ENCODE measurements around the gene NFXL1. TPM values are rescaled to one million over a fixed set of nuclear protein-coding genes. Genes with fewer than 3 reads are reported as not detected.

The NFXL1 gene
- total and polyA plus RNA-seq, 10 of the 15 experiments (the other 5 are each of a cell fraction or from before 2014, with no cell fraction given) = 8.1 to 16.5 (median 13.1) TPM

- no peaks in the 10 kb centered on the region for H4K20me1 ChIP-seq (ENCODE audit: control insufficient read depth, insufficient read depth)
- DNase-seq (ENCODE audit: low read depth, low spot score) (no peak), FAIRE-seq (no peak), ATAC-seq (no peak)
- TF ChIP-seq ZNF687 (IDR thresholded peaks at IDR 0.05) (no peak), ESRRA (IDR thresholded peaks at IDR 0.05; ENCODE audit: low read length) (no peak), POLR2AphosphoS5 (IDR thresholded peaks at IDR 0.05; ENCODE audit: low read length) (no peak), ZBTB40 (IDR thresholded peaks at IDR 0.05; ENCODE audit: borderline replicate concordance) (no peak), CBX5 (IDR thresholded peaks at IDR 0.05; ENCODE audit: low read depth) (no peak), EZH2 (IDR thresholded peaks at IDR 0.05; ENCODE audit: borderline replicate concordance, control insufficient read depth, low read depth, low read length) (no peak), SUZ12 (IDR thresholded peaks at IDR 0.05; ENCODE audit: unreplicated experiment) (no peak), SIN3A (IDR thresholded peaks at IDR 0.05; ENCODE audit: low read depth, low read length) (no peak), USF1 (IDR thresholded peaks at IDR 0.05; ENCODE audit: borderline replicate concordance, extremely low read length, insufficient read depth, low read depth, low read length) (no peak), NFYA (IDR thresholded peaks at IDR 0.05; ENCODE audit: borderline replicate concordance, low read depth, low read length) (no peak)
- peaks cover 27% of the 10 kb centered on the region for H3K4me1 ChIP-seq (ENCODE audit: control insufficient read depth, insufficient read depth, low read length)
- intact Hi-C loops (cut with micrococcal nuclease; ENCODE audit: unreplicated experiment) (loop anchor here (5.0 kb wide), 2 partner anchors 94 to 346 kb away; no protein-coding TSS in a partner anchor), in situ Hi-C loops (cut with MboI) (loop anchor here (5.0 kb wide), 1 partner anchor 151 kb away; no protein-coding TSS in a partner anchor)
- peak within 1 kb of the TSS; percentile 92 for H2AFZ ChIP-seq (ENCODE audit: control insufficient read depth, low read depth, low read length)
- H3K9ac ChIP-seq (ENCODE audit: control insufficient read depth, insufficient read depth, low read length) = peak within 1 kb of the TSS; percentile 47
- BruUV-seq (replicated peaks) = no TSS peak
- H3K27ac ChIP-seq (ENCODE audit: control insufficient read depth, insufficient read depth) = no peak within 1 kb of the TSS
- no peaks in the 10 kb centered on the region for H3K79me2 ChIP-seq (ENCODE audit: control insufficient read depth, insufficient read depth, low read length)
- POLR2A ChIA-PET = interaction anchor here (1.0 kb wide), 1 partner anchor 354 kb away, joined by 3 read pairs; no protein-coding TSS in a partner anchor
- CTCF ChIA-PET = interaction anchor here (1.2 to 9.0 kb wide), 11 partner anchors 10 to 168 kb away, joined by 3 to 153 read pairs (median 14); no protein-coding TSS in a partner anchor
- H3K27me3 ChIP-seq (replicated peaks in 1 of 2; ENCODE audit: control insufficient read depth in 2 of 2, insufficient read depth in 2 of 2, low read length in 1 of 2) = no peaks in the 10 kb centered on the region
- RAD21 ChIA-PET (ENCODE audit: unreplicated experiment) = interaction anchor here (0.8 to 3.3 kb wide), 6 partner anchors 88 to 211 kb away, joined by 3 to 33 read pairs (median 7); no protein-coding TSS in a partner anchor
- no peaks in the 10 kb centered on the region for H3K9me3 ChIP-seq (replicated peaks; ENCODE audit: control insufficient read depth, insufficient read depth, low read length)
- H3K36me3 ChIP-seq (ENCODE audit: control insufficient read depth in 2 of 2, insufficient read depth in 2 of 2, low read length in 1 of 2) = 0 out of 4 replicates have a peak, but pooled peaks cover 0 to 3% of the 10 kb centered on the region in 2 experiments
- SMC1A ChIA-PET (ENCODE audit: uncharacterized antibody, unreplicated experiment) = interaction anchor here (1.5 to 2.4 kb wide), 4 partner anchors 15 to 152 kb away, joined by 3 to 17 read pairs (median 11); no protein-coding TSS in a partner anchor
- 18% methylated on average over 16 of the region's 16 CpGs for WGBS (ENCODE audit: insufficient coverage, insufficient replicate concordance, low lambda C conversion rate, missing lambda C conversion rate)
- H3K4me3 ChIP-seq = peak within 1 kb of the TSS; percentile 74
- peak within 1 kb of the TSS; percentile 100 for H3K4me2 ChIP-seq (ENCODE audit: control insufficient read depth, insufficient read depth)
These were observed 76.5 kb downstream of the NFXL1 start, which contains the start of gene CORIN for GRCh38 chr4:47837908-47838294. CORIN (minus strand) TSS chr4:47838067; CDS start chr4:47837949, 118 bp downstream.
